Fibroblast of upper back skin (primary cell): ENCODE data around the gene APPBP2.
A peak's percentile ranks its signal among the peaks of the same experiment; 100 is the strongest.
"Not testable (repeated sequence)": the region's sequence is repeated elsewhere in the genome, so short reads cannot be mapped to it uniquely, and the experiment has no call there.

Experiments
- DNase-seq: peaks from one replicate; pipeline ENCODE4 v3.0.0-alpha.2; 2013

Gene APPBP2

DNA sequence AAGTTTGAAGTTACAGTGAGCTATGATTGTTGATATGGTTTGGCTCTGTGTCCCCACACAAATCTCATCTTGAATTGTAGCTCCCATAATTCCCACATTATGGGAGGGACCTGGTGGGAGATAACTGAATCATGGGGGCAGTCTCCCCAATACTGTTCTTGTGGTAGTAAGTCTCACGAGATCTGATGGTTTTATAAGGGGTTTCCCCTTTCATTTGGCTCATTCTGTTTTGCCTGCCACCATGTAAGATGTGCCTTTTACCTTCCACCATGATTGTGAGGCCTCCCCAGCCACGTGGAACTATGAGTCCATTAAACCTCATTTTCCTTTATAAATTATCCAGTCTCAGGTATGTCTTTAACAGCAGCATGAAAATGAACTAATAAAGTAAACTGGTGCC is 35.4 kb downstream of the APPBP2 start:
- not testable (repeated sequence) for DNase-seq

DNA sequence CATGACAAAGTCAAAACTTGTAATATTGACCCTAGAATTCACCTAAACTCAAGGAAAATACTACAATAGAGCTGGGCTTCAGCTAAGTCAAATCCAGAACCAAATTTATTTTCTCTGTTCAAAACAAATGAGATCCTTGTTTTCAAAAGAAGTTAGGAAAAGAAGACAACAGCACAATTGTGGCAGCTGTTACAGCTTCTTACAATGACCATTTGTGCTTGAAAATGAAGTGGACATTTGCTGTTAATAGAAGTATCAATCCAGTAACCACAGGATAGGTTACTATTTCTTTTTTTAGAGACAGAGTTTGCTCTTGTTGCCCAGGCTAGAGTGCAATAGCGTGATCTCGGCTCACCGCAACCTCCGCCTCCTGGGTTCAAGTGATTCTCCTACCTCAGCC is 44.4 kb downstream of the APPBP2 start:
- DNase-seq, result no peak

DNA sequence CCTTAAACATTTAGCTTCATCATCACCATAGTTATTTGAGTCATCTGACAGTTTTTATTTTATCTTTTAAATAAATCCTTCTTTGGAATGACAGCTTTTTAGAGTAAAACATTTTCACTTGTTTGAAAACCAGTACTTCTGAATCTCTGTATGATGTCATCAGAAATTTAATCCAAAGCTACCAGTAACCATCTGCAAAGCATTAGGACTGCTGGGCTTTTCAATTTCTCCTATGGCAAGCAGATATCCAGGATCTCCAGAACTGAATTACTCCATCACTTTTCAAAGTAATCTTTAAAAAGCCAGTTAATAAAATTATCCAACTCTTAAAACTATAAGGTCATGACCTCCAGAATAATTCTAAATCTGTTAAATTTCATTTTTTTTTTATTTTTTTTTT is 52.3 kb downstream of the APPBP2 start:
- peak; percentile 48 for DNase-seq

DNA sequence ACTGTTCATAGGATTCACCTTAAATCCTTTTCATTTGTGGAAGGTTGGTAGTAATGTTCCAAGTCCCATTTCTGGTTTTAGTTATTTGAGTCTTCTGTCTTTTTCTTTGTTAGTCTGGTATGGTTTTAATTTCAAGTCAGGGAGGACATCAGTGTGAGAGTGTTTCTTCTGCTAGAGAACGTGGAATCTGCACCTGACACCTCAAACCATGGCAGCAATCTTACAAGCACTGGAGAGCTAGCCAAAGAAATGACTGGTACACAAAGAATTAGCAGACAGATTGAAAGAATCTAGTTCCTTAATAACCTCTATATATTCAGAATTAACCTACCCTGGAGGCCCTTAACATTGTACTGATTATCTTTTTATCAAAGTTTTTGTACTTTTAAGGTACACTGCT is 53.6 kb downstream of the APPBP2 start:
- no peak for DNase-seq

DNA sequence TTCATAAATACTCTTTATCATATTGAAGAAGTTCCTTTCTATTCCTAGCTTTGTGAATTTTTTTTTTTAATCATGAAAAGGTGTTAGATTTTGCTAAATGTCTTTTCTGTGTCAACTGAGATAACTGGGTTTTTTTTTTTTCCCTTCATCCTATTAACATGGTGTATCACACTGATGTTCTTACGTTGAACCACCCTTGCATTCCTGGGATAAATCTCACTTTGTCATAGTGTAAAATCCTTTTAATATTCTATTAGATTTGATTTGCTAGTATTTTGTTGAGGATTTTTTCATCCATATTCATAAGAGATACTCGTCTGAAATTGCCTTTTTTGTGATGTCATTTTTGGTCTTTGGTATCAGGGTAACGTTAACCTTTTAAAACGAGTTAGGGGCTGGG is 54.6 kb downstream of the APPBP2 start:
- DNase-seq, result no peak

DNA sequence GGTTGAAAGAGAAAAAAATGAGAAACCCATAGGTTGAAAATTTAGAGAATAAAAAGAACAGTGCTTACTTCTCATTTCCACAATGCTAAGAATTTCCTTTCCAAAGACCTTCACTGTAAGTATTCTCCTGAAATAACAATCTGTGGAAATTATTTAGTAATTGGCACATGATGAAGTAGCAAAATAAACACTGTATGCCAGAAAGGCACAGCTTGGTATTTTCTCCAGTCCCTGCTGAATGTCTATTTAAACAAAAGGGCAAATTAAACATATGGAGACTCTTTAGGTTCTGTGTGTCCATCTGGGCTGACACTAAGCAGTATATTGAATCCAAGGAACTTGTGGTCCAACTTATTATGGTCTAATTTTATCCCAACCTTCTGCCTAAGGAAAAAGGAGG is 57.7 kb downstream of the APPBP2 start:
- DNase-seq, result peak; percentile 1

DNA sequence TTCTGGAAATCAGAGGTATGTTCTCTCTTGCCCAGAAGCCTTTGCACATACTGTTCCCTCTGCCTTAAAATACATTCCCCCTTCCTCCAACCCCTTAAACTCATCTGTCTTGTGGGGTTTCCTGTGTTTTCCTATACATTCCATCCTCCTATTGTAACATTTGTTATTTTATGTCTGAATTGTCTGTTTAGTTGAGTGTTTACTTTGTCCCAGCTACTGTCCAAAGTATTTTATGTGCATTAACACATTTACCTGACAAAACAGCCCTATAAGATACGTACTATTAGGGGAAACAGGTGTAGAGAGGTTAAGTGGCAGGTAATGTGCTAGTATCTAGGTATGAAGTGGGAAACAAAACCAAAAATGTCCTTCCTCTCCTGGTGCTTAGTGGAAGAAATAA is 61.7 kb downstream of the APPBP2 start:
- DNase-seq, result no peak

DNA sequence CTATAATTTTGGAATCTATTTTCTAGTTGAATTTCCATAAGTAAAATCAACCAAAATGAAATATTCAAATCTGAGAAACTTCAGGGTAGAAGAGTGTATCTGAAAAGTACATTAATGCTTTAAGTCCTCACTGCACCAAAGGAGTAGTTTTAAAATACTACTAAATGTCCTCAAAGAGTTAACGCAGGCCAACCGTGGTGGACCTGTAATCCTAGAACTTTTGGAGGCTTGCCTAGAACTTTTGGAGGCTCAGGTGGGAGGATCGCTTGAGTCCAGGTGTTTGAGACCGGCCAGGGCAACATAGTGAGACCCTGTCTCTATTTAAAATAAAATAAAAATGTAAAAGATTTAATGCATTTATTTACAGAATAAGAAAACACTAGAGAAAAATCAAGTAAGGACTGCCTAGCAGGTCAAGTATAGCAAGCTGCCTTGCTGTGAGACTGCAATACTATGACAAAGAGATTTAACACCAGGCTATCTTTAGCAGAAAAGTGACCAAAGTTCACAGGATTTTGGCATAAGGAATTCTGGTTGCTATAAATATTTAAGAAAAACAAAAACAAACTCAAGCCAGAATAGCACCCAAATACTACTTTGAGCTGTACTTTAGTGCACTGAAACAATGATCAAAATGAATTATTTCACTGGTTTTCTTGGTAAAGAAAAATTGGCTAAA is 62.7 kb downstream of the APPBP2 start:
- no peak for DNase-seq

DNA sequence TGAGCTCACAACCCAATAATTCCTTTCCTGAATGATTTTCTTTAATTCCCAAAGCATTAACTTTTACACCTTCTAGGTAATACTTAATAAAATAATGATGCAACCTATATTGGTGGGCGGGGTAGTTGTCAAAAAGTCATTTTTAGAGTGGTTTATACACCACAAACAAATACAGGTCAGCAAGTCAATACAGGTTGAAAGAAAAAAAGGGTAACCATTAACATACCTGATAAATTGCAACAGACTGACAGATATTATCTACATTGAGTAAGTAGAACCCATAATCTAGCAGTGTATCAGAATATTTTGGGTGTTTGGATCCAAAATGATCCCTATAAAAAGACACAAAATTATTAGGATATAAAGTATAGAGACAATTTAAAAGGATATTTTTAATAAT is 64.5 kb downstream of the APPBP2 start:
- DNase-seq, result no peak

DNA sequence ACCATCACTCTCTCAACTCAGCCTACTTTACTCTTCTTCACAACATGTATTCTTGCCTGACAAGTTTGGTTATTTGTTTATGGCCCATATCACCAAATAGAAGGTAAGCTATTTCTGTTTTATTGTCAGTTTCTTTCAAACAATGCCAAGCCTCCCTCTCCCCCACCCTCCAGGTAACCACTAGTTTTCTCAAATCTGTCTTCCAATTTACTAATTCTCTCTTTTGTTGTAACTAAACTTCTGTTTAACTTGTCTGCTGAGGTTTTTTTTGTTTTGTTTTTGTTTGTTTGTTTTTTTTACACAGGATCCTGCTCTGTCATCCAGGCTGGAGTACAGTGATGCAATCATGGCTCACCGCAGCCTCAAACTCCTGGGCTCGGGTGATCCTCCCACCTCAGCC is 68.9 kb downstream of the APPBP2 start:
- DNase-seq, result no peak

DNA sequence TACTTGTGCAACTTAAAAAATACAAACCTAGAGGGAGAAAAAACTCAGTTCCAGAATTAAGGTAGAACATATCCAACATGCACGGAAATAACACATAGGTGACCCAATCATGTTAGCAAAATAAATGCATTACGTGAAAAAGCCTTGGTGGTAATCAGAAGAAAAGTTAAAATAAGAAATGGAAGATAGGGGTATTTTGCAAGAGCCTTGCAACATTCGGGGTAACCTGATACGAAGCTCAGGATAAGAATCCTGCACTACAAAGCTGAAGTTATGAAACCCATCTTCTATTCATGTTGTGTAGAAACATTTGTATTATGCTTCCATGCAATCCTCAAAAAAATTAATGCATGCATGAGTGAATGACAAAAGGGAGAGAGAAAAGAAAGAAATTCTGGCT is 70.7 kb downstream of the APPBP2 start:
- DNase-seq, result no peak

DNA sequence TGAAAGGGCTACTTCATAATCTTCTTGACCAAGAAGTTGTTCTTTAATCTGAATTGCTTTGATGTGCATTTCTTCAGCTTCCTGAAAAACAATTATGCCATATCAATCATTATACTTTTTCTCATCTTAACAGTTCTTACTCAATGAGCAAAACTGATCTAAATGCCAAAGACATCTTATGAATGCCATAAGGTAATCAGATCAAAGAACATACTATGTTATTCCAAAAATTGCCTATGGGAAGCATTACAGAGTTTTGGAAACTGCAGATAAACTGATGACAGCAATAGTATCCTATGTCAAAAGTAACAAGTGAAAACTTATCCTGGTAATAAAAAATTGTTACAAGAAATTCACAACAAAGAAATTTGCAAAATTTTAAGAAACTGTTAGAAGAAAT is 74.1 kb downstream of the APPBP2 start:
- no peak for DNase-seq

DNA sequence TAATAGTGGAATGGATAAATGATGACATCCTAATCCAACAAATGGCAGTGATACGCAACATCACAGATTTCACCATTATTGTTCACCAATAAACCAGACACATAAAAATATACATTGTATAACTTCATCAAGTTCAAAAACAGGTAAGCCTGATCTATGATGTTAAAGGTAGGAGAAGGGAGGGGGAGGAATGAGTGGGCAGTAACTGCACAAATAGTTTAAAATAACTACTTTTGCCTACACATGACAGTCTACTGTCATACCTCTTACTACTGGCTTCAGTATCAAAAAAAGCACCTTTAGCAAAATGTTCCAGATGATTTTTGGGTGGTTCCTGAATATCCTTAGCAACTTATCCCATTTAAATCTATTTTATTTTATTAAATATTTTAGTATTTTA is 75.0 kb downstream of the APPBP2 start:
- DNase-seq, result no peak

DNA sequence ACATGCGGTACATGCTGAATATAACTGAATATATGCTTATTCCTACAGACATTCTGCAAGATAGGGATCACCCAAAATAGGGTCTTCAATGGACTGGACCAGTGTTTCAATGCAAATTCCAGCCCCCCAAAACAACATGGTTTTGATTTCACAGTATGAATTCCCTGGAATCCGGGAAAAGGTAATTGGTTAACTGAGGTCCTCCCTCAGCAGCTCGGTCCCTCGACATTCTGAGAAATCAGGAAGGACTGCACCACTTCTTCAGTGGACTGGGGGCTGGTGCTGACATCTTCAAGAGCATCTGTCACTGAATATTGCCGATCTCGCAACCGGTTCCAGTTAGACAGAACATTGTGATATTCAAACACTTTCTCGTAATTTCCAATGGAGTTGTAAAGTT is 78.7 kb downstream of the APPBP2 start:
- DNase-seq, result no peak

DNA sequence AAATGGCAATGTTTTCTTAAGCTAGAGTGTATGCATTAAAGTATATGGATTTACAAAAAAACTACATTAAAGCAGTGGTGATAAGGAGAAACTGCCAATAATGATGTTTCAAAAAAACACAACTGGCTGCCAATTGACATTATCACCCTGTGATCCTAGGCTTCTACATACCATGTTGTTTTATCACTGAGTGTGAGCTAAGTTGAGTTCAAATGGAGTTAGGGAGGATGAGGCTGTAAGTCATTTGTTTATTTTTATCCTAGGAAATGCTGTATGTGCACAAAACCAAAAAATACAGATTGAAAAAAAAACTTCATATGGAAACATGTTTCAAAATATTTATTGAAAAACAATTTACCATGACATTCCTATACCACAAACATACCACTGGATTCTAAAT is 80.9 kb downstream of the APPBP2 start:
- DNase-seq, result no peak

DNA sequence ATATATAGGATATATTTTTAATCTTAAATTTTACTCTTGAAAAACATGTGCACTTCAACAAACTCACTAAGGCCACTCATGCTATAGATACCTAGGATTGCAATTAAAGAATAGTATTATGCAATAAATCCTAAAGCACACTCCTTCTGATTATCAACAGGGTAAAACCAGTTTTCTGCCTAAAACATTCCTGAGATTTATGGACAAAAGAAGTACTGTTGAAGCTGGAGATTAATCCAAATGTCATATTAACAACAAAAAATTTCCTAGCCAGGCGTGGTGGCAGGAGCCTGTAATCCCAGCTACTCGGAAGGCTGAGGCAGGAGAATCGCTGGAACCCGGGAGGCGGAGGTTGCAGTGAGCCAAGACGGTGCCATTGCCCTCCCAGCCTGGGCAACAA is 82.3 kb downstream of the APPBP2 start:
- DNase-seq, result no peak

DNA sequence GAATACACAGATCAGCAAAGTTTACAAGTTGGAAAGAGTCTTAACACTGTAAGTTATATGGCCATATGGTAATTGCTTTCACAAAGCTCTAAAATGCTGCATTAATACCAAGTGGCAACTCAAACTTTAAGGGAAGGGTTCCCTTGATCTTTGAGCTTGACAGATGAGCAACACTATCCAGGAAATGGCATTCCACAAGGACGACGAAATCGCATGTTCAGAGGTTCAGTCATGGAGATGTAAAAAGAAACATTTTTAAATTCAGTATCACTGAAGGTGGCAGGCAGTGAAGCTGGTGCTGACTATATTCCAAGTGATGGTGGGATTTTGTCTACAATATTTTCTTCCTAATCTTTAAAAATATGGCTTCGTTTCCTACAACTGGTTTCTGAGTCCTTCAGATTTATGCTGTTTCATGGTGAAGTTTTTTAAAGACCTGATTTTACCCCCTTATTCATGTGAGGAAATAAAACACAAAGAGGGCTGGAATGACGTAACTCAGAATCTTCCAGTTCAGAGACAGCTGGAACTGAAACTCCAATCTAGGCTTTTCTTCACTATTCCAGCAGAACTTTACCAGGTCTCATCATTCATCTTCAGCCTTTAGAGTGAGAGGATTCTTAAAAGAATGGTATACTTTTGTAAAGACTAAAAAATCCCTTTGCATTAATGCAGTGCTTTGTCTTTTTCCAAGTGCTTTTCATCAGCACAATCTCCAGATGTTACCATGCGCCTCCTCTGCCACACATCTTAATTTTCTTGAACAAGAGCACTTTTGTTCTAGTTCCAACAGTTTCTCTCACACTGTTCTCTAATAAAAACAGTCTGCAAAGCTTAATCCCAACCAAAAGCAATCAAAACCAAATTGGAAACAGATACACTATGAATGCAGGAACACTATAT is 83.5 kb downstream of the APPBP2 start:
- DNase-seq, result peak; percentile 66

DNA sequence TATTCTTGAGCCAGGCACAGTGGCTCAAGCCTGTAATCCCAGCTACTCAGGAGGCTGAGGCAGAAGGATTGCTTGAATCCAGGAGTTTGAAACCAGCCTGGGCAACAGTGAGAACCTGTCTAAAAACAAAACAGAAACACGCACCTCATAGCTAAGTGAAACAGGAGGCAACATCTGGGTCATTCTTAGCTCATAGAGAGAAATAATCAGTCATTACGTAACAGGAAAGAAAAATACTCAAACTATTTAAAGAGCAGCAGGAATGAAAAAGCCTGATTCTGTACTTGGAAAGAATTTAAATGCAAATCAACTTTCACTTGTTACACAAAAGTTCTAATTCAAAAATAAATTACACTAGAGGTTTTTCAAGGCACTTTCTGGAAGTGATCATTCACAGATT is 86.5 kb downstream of the APPBP2 start:
- peak; percentile 31 for DNase-seq

DNA sequence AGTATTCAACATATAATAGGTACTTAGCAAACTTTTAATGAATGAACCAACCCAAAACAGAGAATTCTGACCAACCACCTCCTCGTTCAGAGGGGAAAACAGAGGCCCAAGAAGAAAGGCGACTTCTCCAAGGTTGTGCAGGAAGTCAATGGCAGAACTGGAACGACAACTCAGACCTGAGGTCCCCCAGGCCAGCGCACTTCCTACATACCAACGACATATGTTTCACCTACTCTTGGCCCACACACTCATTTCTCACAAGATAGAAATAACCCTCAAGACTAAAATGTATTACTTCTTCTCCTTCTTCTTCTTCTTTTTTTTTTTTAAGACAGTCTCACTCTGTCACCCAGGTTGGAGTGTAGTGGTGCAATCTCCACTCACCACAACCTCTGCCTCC is 89.4 kb downstream of the APPBP2 start:
- DNase-seq, result no peak

DNA sequence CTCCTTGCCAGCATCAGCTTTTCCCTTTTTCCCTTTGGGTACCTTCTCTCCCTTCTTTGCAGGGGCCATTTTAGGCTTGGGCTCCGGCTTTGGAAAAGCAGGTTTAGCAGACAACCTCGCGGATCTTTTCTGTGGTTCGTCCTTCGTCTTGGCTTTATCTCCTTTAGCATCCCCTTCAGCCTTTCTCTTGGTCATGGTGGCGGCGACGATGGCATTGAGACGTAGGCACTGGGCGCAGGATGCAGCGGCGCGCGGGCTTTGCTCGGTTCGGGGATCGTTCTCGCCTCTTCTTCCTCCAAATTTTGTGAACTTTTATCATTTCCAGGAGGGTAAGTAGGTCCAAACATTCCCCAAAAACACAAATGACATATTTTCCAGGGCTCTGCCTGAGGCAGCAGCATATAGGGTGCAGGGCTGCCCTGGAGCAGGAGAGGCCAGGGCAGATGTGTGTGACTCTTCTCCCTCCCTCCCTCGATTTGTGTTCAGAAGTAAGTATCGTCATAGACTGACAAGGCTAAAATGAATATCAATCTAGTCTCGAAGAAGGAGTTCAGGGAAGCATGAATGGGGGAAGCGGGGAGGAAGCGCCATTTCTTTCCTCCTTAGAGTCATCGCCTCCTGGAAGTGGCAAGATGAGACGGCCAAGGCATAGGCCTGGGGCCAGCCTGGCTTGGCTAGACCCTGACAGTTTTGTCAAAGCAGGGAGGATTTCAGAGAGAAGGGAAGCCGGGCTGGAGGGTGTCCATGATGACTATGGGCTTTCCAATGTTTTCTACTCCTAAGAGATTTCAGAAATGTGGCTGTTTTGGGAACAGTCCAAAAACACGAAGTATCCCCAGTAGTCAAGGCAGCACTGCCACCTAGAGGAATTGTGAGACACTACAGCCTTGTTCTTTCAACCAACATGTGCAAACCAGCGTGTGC is 90.5 kb downstream of the APPBP2 start:
- DNase-seq, result peak; percentile 94

DNA sequence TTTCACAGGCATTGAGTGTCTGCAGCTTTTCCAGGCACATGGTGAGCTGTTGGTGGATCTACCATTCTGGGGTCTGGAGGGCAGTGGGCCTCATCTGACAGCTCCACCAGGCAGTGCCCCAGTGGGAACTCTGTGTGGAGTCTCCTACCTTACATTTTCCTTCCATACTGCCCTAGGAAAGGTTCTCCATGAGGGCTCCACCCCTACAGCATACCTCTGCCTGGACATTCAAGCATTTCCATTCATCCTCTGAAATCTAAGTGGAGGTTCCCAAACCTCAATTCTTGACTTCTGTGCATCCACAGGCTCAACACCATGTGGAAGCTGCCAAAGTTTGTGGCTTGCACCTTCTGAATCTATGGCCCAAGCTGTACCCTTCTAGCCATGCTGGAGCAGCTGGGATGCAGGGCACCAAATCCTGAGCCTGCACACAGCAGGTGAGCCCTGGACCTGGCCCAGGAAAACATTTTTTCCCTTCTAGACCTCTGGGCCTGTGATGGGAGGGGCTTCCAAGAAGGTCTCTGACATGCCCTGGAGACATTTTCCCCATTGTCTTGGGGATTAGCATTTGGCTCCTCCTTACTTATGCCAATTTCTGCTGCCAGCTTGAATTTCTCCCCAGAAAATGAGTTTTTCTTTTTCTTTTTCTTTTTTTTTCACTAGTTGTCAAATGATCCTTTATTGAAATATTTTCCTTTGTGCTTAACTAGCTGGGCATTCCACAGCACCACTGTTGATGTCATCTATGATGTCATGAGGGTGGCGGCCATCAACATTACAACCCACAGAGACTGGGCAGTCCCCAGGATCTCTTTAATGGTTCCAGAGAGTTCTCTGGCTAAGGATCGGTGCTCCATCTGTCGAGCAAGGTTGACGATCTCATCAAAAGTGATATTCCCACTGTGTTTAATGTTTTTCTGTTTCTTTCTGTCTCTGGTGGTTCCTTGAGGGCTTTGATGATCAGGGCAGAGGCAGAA is 92.7 kb downstream of the APPBP2 start:
- not testable (repeated sequence) for DNase-seq

DNA sequence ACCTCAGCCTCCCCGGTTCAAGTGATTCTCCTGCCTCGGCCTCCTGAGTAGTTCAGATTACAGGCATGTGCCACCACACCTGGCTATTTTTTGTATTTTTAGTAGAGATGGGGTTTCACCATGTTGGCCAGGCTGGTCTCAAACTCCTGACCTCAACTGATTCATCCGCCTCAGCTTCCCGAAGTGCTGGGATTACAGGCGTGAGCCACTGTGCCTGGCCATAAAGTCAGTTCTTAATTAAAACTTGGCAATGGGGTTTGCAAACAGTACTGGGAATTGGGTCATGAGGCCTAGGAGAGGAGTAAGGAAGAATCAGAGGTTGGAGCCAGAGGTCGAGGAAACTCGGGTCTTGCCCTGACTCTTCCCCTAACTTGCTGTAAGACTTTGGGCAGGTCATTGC is 95.5 kb downstream of the APPBP2 start:
- DNase-seq, result not testable (repeated sequence)
